Pancreas (tissue), 10 donors: ENCODE measurements around the gene RLIM. TPM values are rescaled to one million over a fixed set of nuclear protein-coding genes. Genes with fewer than 3 reads are reported as not detected.

Experiments used
- ATAC-seq, 4 donors: fragments of 200-7000 bp; cut with Tn5 transposase; one replicate each; pipeline versions ENCODE4 v1.8.0 to v1.9.1; 2020; ENCODE audit warnings: mild to moderate bottlenecking in 4 of 4, moderate library complexity in 4 of 4
- DNase-seq, 6 donors: peaks; one replicate each; pipeline ENCODE4 v3.0.0-alpha.2; 2020
- FAIRE-seq: peaks from 2 replicates; lab custom pipeline; 2012; peaks lifted over from hg19 to GRCh38; lab: Jason Lieb, UNC
- H3K27ac ChIP-seq, 4 donors: fragments of 200-600 bp; sonication (generic); 1 replicate in 3 of 4; 2 replicates in 1 of 4; pipeline versions ENCODE4 v1.5.0 to v1.8.0; 2020
- H3K27me3 ChIP-seq, 4 donors: fragments of 200-600 bp; one replicate each; pipeline ENCODE4 v1.8.0; 2021
- H3K36me3 ChIP-seq, 3 donors: fragments of 200-600 bp; sonication (generic) in 1 of 3; one replicate each; pipeline versions ENCODE4 v1.5.0 to v1.8.0; 2020 to 2021
- H3K4me1 ChIP-seq, 3 donors: fragments of 200-600 bp; one replicate each; pipeline ENCODE4 v1.8.0; 2021
- H3K4me3 ChIP-seq, 4 donors: fragments of 200-600 bp; sonication (generic) in 2 of 4; one replicate each; pipeline versions ENCODE4 v1.5.0 to v1.8.0; 2020 to 2021
- H3K9me3 ChIP-seq, 4 donors: fragments of 200-600 bp; one replicate each; pipeline ENCODE4 v1.8.0; 2021
- WGBS, 2 donors: extraction: QIAGEN DNeasy Blood & Tissue Kit; methylation state at CpG; one replicate each; pipeline ENCODE4 v1.1.7; 2013; 5-methylcytosine and 5-hydroxymethylcytosine counted together
- intact Hi-C, 3 donors: fragments of 100-400 bp; cut with DNase I; formaldehyde crosslinking; loops; one replicate each; pipeline versions ENCODE4 v1.11.1 to v1.14.2; 2022
- polyA plus RNA-seq, 2 donors: library from polyadenylated mRNA; stranded (reverse); fragments of 200-250 nt; gene quantifications; one replicate each; pipeline ENCODE4 v1.2.3, GENCODE V29; 2013
- total RNA-seq, 6 donors: library from RNA; stranded (reverse); fragmentation: NEBNext Ultra II Directional in 4 of 6; extraction: Animal tissue kit (Norgen Biotek cat#: 25700) in 4 of 6; gene quantifications; one replicate each; pipeline versions ENCODE4 v1.2.1 to v1.2.4, GENCODE V29; 2021 to 2023
- TF ChIP-seq, protein P1 (sequence below), 4 donors: fragments of 200-600 bp; sonication (generic) in 3 of 4; IDR thresholded peaks; one replicate each; pipeline versions ENCODE4 v1.5.0 to v1.8.0; 2021; ENCODE audit warnings: antibody characterized with exemption in 4 of 4
- donor health status: healthy with polysubstance abuse.
- donor health status: DM: no; HTN: no; CAD: no; lungs with moderate emphysema.
- donor health status: DM: no; HTN: no; CAD: no.
- donor health status: control.
- donor health status: control.
- donor health status: Bipolar disorder and iron deficiency.
- donor health status: DM: yes; HTN: yes; CAD: no.
- donor health status: DM: no; HTN: no; CAD: no.
- donor health status: DM: no; HTN: no; CAD: no.
- donor health status: DM: yes; HTN: yes; CAD: no.

Gene RLIM
- total and polyA plus RNA-seq, 8 donors = 2.7 to 16.7 (median 9.6) TPM

DNA sequence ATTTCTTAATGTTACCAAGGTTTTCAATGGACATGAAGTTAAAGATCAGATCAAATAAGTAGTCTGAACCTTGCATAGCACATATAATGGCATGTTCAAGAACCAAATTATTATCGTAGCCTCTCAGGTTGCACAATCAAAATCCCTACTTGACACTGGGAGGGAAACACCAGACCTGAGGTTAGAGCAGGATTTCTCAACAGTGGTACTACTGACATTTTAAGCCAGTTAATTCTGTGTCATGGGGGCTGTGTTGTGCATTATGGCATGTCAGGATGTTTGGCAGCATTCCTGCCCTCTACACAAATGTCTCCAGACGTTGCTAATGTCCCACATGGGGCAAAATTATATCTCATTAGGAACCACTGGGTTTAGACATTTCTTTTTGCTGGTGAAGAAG lies 20.8 kb downstream of the RLIM start:
- intact Hi-C loops = no loop called here
- no peaks in the 10 kb centered on the region for H3K9me3 ChIP-seq
- ATAC-seq (no peak), FAIRE-seq (no peak), DNase-seq (no peak)
- peaks cover 0 to 5% (median 0%) of the 10 kb centered on the region in 4 donors for H3K27me3 ChIP-seq
- peaks cover 0 to 4% (median 0%) of the 10 kb centered on the region in 3 donors for H3K36me3 ChIP-seq
- H3K4me3 ChIP-seq = no peak overlapping the region
- H3K27ac ChIP-seq = no peak overlapping the region
- TF ChIP-seq, protein P1, sequence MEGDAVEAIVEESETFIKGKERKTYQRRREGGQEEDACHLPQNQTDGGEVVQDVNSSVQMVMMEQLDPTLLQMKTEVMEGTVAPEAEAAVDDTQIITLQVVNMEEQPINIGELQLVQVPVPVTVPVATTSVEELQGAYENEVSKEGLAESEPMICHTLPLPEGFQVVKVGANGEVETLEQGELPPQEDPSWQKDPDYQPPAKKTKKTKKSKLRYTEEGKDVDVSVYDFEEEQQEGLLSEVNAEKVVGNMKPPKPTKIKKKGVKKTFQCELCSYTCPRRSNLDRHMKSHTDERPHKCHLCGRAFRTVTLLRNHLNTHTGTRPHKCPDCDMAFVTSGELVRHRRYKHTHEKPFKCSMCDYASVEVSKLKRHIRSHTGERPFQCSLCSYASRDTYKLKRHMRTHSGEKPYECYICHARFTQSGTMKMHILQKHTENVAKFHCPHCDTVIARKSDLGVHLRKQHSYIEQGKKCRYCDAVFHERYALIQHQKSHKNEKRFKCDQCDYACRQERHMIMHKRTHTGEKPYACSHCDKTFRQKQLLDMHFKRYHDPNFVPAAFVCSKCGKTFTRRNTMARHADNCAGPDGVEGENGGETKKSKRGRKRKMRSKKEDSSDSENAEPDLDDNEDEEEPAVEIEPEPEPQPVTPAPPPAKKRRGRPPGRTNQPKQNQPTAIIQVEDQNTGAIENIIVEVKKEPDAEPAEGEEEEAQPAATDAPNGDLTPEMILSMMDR (IDR thresholded peaks at IDR 0.05) = no peak
- 64 to 79% methylated on average over 2 of the region's 2 CpGs for WGBS, 2 donors
- H3K4me1 ChIP-seq = no peaks in the 10 kb centered on the region

DNA sequence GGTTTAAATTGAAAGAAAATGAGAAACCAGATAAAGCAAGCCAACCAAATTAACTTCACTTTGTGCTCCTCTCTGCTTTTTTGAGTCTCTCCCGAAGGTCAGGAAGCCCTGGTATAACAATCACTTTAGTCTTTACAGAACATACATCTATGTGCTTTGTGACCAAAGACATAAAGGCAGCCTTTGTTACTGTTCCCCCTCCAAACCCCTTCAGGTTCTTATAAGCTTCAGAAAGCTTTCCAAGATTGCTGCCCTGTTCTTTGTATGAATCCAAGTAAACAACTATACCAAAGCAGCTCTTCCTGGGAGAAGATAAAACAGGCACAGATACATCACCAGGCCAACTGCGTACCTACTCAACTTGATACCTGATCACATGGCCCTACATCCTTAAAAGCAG lies 28.7 kb downstream of the RLIM start:
- Histone ChIP-seq H3K9me3 (no peaks in the 10 kb centered on the region), H3K27ac (no peak overlapping the region), H3K4me1 (no peaks in the 10 kb centered on the region), H3K27me3 (no peaks in the 10 kb centered on the region), H3K36me3 (no peaks in the 10 kb centered on the region), H3K4me3 (no peak overlapping the region)
- 69 to 84% methylated on average over 2 of the region's 2 CpGs for WGBS, 2 donors
- ATAC-seq (no peak), DNase-seq (no peak), FAIRE-seq (no peak)
- intact Hi-C loops = no loop called here
- TF ChIP-seq, protein P1 (IDR thresholded peaks at IDR 0.05) = no peak

DNA sequence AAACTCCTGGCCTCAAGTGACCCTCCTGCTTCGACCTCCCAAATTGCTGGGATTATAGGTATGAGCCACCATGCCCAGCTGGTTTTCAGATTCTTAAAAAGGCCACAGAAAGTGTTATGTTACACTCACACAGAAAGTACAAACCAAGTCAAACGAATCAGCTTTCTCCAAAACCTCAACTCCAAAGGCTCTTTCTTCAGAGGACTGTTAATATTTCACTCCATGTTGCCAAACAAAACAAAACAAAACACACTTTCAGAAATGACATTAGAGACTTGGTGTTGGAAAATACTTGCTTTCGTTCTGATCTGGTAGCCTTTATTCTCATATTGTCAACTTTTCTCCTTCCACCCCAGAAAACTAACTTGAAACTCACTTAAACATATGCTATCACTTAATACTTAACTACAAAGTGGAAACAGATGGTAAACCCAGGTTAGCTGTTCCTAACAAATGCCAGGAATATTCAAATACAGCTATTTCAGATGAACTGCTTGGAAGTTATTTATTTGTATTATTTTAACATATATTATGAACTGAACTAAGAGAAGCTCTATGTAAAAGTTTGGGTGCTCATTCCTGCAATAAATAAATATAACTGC lies 34.7 kb downstream of the RLIM start:
- Histone ChIP-seq H3K9me3 (no peaks in the 10 kb centered on the region), H3K36me3 (no peaks in the 10 kb centered on the region), H3K4me3 (no peak overlapping the region), H3K4me1 (no peaks in the 10 kb centered on the region), H3K27me3 (no peaks in the 10 kb centered on the region), H3K27ac (no peak overlapping the region)
- intact Hi-C loops = no loop called here
- FAIRE-seq = peak; percentile 43
- no peak for DNase-seq
- WGBS, 2 donors = 36 to 48% methylated on average over 3 of the region's 3 CpGs
- ATAC-seq = no peak
- TF ChIP-seq, protein P1 (IDR thresholded peaks at IDR 0.05) = no peak

DNA sequence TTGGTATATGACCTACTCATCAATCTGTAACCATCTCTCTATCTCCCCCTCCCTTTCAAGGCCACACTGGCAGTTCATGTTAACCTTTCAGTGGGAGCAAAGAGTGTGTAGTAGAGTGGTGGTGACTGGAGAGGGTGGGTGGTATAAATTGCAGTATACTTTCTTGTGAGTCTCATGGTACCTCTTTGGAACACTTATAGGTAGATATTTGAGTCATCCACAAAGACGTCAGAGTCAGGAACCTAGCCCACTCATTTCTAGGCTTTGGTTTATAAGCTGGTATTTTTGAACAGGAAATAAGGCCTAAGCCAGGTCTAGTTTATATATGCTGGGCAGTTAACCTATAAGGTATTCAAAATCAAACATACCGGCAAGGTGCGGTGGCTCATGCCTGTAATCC lies 36.3 kb downstream of the RLIM start:
- no peaks in the 10 kb centered on the region for H3K36me3 ChIP-seq
- ATAC-seq (no peak), DNase-seq (no peak), FAIRE-seq (no peak)
- no peaks in the 10 kb centered on the region for H3K4me1 ChIP-seq
- no peaks in the 10 kb centered on the region for H3K27me3 ChIP-seq
- no peak overlapping the region for H3K27ac ChIP-seq
- WGBS, 2 donors = 93 to 99% methylated on average over 3 of the region's 3 CpGs
- TF ChIP-seq, protein P1 (IDR thresholded peaks at IDR 0.05) = no peak
- H3K4me3 ChIP-seq = no peak overlapping the region
- no peaks in the 10 kb centered on the region for H3K9me3 ChIP-seq
- intact Hi-C loops = no loop called here

DNA sequence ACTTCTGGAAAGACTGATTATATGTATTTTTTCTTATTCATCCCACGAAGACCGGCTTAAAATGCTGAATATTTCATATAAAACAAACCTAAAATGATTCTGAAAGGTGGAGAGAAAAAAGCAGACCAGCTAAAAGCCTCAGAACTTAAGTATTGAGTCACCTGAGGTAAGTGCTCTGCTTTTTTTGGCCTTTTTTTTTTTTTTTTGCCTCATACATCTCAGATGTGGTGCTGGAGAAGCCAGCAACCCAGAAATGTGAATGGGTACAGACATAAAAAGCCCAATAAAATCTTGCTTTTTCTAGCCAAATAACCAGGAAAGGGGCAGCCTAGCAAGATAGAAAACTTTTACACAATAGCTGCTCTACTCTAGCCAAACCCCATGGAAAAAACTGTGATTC lies 57.0 kb downstream of the RLIM start:
- TF ChIP-seq, protein P1 (IDR thresholded peaks at IDR 0.05) = no peak
- 80 to 93% methylated on average over 2 of the region's 2 CpGs for WGBS, 2 donors
- Histone ChIP-seq H3K4me3 (no peak overlapping the region), H3K36me3 (no peaks in the 10 kb centered on the region), H3K27ac (no peak overlapping the region), H3K4me1 (no peaks in the 10 kb centered on the region), H3K27me3 (peaks cover 0 to 6% (median 0%) of the 10 kb centered on the region in 4 donors), H3K9me3 (no peaks in the 10 kb centered on the region)
- no peak for DNase-seq
- no peak for FAIRE-seq
- intact Hi-C loops = no loop called here
- no peak for ATAC-seq
